HCT116 (cell line): Measurements from ENCODE around the gene KCMF1. TPM values are rescaled to one million over a fixed set of nuclear protein-coding genes. Genes with fewer than 3 reads are reported as not detected.

Experiments
- ATAC-seq: fragments of 200-7000 bp; cut with Tn5 transposase; 2 replicates; pipeline ENCODE4 v1.9.1; 2020; ENCODE audit warnings: mild to moderate bottlenecking, moderate library complexity
- BruUV-seq: library from RNA; stranded (reverse); fragments of 400-500 nt; replicated peaks from 2 replicates; lab custom pipeline; 2021; lab: Mats Ljungman, UMichigan
- CTCF ChIA-PET: fragments of 300-600 bp; sonication (Branson Sonifier 250); formaldehyde crosslinking; loops from one replicate; lab custom pipeline; 2021; ENCODE audit warnings: antibody characterized with exemption; lab: Charles Lee
- POLR2A ChIA-PET: fragments of 300-600, 350-600 bp; sonication (Branson Sonifier 250); formaldehyde crosslinking; loops from one replicate; lab custom pipeline; 2021; ENCODE audit warnings: antibody characterized with exemption; lab: Charles Lee
- RAD21 ChIA-PET, 2 experiments: fragments of 300-600 bp; sonication (Branson Sonifier 250); formaldehyde crosslinking; loops; one replicate each; lab custom pipeline; 2023; ENCODE audit warnings: low total read pairs in 2 of 2; ENCODE audit not compliant: uncharacterized antibody in 2 of 2, unreplicated experiment in 2 of 2, low non-redundant PET in 1 of 2; lab: Charles Lee
- DNase-seq: peaks from one replicate; pipeline ENCODE4 v3.0.0-alpha.2; 2010; ENCODE audit warnings: low read depth, low spot score
- H2AFZ ChIP-seq: fragments of 200-600 bp; shearing (Covaris generic), sonication (generic); 2 replicates; pipeline ENCODE4 v1.6.1; 2017; ENCODE audit warnings: low read depth, mixed run types, mixed read lengths, antibody characterized with exemption, low read length; ENCODE audit not compliant: poor library complexity, severe bottlenecking
- H3K27ac ChIP-seq: 2 replicates; pipeline ENCODE4 v1.5.1; 2012; ENCODE audit warnings: low read depth, low read length
- H3K27me3 ChIP-seq: fragments of 200-600 bp; sonication (generic); 2 replicates; pipeline ENCODE4 v1.6.1; 2016; ENCODE audit warnings: mixed run types, low read length, mixed read lengths; ENCODE audit not compliant: insufficient read depth
- H3K36me3 ChIP-seq, 2 experiments: fragments of 200-500 bp in 1 of 2; fragments of 200-600 bp in 1 of 2; sonication (Bioruptor generic) in 1 of 2; sonication (generic) in 1 of 2; 2 replicates each; pipeline versions ENCODE4 v1.5.1 to v1.6.1; 2014 to 2016; ENCODE audit warnings: low read length in 2 of 2, inconsistent platforms in 1 of 2, mixed read lengths in 1 of 2, mixed run types in 1 of 2; ENCODE audit not compliant: insufficient read depth in 2 of 2, control insufficient read depth in 1 of 2
- H3K4me1 ChIP-seq, 2 experiments: fragments of 200-600 bp in 1 of 2; sonication (generic) in 1 of 2; 2 replicates each; pipeline versions ENCODE4 v1.5.1 to v1.6.1; 2012 to 2017; ENCODE audit warnings: low read length in 2 of 2, inconsistent platforms in 1 of 2, mild to moderate bottlenecking in 1 of 2, mixed read lengths in 1 of 2, mixed run types in 1 of 2, moderate library complexity in 1 of 2; ENCODE audit not compliant: insufficient read depth in 2 of 2, control insufficient read depth in 1 of 2
- H3K4me2 ChIP-seq: fragments of 200-600 bp; sonication (generic); 2 replicates; pipeline ENCODE4 v1.6.1; 2017; ENCODE audit warnings: mixed run types, low read length, mixed read lengths
- H3K4me3 ChIP-seq, 2 experiments: fragments of 200-600 bp in 1 of 2; sonication (generic) in 1 of 2; replicated peaks in 1 of 2; 2 replicates each; pipeline ENCODE4 v1.5.1; 2011 to 2016; ENCODE audit warnings: low read length in 2 of 2, control low read depth in 1 of 2, low read depth in 1 of 2, mild to moderate bottlenecking in 1 of 2, mixed read lengths in 1 of 2, mixed run types in 1 of 2
- H3K79me2 ChIP-seq: fragments of 200-600 bp; sonication (generic); 2 replicates; pipeline ENCODE4 v1.6.1; 2017; ENCODE audit warnings: mild to moderate bottlenecking, mixed run types, low read length, moderate library complexity, mixed read lengths; ENCODE audit not compliant: insufficient read depth
- H3K9ac ChIP-seq: fragments of 200-600 bp; sonication (generic); 2 replicates; pipeline ENCODE4 v1.6.1; 2016; ENCODE audit warnings: low read length, mixed read lengths
- H3K9me2 ChIP-seq: fragments of 200-600 bp; sonication (generic), shearing (Covaris generic); 2 replicates; pipeline ENCODE4 v1.6.1; 2017; ENCODE audit warnings: mixed run types, mild to moderate bottlenecking, moderate library complexity; ENCODE audit not compliant: insufficient read depth
- H3K9me3 ChIP-seq, 2 experiments: fragments of 200-500 bp in 1 of 2; fragments of 200-600 bp in 1 of 2; sonication (Bioruptor generic) in 1 of 2; sonication (generic) in 1 of 2; 2 replicates each; pipeline ENCODE4 v1.6.1; 2014 to 2017; ENCODE audit warnings: low read length in 2 of 2, mixed read lengths in 2 of 2, inconsistent platforms in 1 of 2, low read depth in 1 of 2, mild to moderate bottlenecking in 1 of 2, mixed run types in 1 of 2, moderate library complexity in 1 of 2; ENCODE audit not compliant: control insufficient read depth in 1 of 2, insufficient read depth in 1 of 2
- H4K20me1 ChIP-seq: fragments of 200-600 bp; sonication (generic), shearing (Covaris generic); 2 replicates; pipeline ENCODE4 v1.6.1; 2017; ENCODE audit warnings: mixed run types, mild to moderate bottlenecking, moderate library complexity; ENCODE audit not compliant: insufficient read depth
- CBX3 ChIP-seq: IDR thresholded peaks from 2 replicates; pipeline ENCODE4 v1.6.1; 2012; ENCODE audit warnings: low read depth
- FOSL1 ChIP-seq: IDR thresholded peaks from 2 replicates; pipeline ENCODE4 v1.6.1; 2012; ENCODE audit warnings: low read depth
- intact Hi-C: fragments of 100-400 bp; cut with micrococcal nuclease; formaldehyde crosslinking; loops from 2 replicates; pipeline ENCODE4 v1.10.0; 2022
- total RNA-seq: library from RNA; stranded (reverse); gene quantifications from one replicate; pipeline ENCODE4 v1.2.1, GENCODE V29; 2021; ENCODE audit not compliant: unreplicated experiment
- TF ChIP-seq, protein P1 (sequence below), 3 experiments: fragments of 200-600 bp in 1 of 3; sonication (generic) in 1 of 3; IDR thresholded peaks in 2 of 3; conservative IDR thresholded peaks in 1 of 3; 2 replicates each; pipeline ENCODE4 v1.5.1; 2012 to 2017; ENCODE audit warnings: low read depth in 2 of 3, low read length in 2 of 3, antibody characterized with exemption in 1 of 3, borderline replicate concordance in 1 of 3, control low read depth in 1 of 3, mild to moderate bottlenecking in 1 of 3, mixed read lengths in 1 of 3, mixed run types in 1 of 3, moderate library complexity in 1 of 3; ENCODE audit not compliant: insufficient read depth in 1 of 3

KCMF1 gene
- total RNA-seq, 1 experiment from 2014 or later: 119 TPM

- Histone ChIP-seq H3K9ac (no peak overlapping the region), H4K20me1 (no peaks in the 10 kb centered on the region), H3K4me1 (peaks cover 17 to 56% of the 10 kb centered on the region in 2 experiments), H3K27ac (peak overlapping the region; percentile 73; the same call in 1 of the 2 replicates), H3K79me2 (no peaks in the 10 kb centered on the region), H3K4me3 (no peak overlapping the region), H3K27me3 (no peaks in the 10 kb centered on the region), H3K36me3 (no peaks in the 10 kb centered on the region), H3K9me2 (no peaks in the 10 kb centered on the region), H3K4me2 (peak overlapping the region; percentile 100; the same call in 1 of the 2 replicates), H2AFZ (peak overlapping the region; percentile 13), H3K9me3 (no peaks in the 10 kb centered on the region)
- no peak for ATAC-seq
- CTCF ChIA-PET: interaction anchor here (0.8 to 2.2 kb wide), 19 partner anchors 11 to 610 kb away, joined by 3 to 39 read pairs (median 8); partner anchors contain the start of gene TMSB10
- POLR2A ChIA-PET: interaction anchor here (1.1 to 9.0 kb wide), 7 partner anchors 8 to 51 kb away, joined by 3 to 163 read pairs (median 4); partner anchors contain the start of genes KCMF1 and TMSB10
- no TSS peak for BruUV-seq
- TF ChIP-seq FOSL1 (no peak), CBX3 (no peak)
- TF ChIP-seq, protein P1, sequence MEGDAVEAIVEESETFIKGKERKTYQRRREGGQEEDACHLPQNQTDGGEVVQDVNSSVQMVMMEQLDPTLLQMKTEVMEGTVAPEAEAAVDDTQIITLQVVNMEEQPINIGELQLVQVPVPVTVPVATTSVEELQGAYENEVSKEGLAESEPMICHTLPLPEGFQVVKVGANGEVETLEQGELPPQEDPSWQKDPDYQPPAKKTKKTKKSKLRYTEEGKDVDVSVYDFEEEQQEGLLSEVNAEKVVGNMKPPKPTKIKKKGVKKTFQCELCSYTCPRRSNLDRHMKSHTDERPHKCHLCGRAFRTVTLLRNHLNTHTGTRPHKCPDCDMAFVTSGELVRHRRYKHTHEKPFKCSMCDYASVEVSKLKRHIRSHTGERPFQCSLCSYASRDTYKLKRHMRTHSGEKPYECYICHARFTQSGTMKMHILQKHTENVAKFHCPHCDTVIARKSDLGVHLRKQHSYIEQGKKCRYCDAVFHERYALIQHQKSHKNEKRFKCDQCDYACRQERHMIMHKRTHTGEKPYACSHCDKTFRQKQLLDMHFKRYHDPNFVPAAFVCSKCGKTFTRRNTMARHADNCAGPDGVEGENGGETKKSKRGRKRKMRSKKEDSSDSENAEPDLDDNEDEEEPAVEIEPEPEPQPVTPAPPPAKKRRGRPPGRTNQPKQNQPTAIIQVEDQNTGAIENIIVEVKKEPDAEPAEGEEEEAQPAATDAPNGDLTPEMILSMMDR (IDR thresholded peaks at IDR 0.05 in 2 of 3, conservative IDR thresholded peaks at IDR 0.05 in 1 of 3; ENCODE audit: borderline replicate concordance in 1 of 3, insufficient read depth in 1 of 3, low read depth in 2 of 3, low read length in 2 of 3): no peak
- no peak for DNase-seq
- RAD21 ChIA-PET: interaction anchor here in 1 of 2 experiments (1.7 kb wide), 1 partner anchor 142 kb away, joined by 4 read pairs; no protein-coding TSS in a partner anchor
- intact Hi-C loops: loop anchor here (1.0 to 5.0 kb wide), 2 partner anchors 42 to 292 kb away; no protein-coding TSS in a partner anchor
Measured at GRCh38 chr2:84924173-84925106, 46.5 kb upstream of the KCMF1 start.
